Sigmoid colon (tissue), 7 donors: Measurements from ENCODE around the gene ZNF630. TPM values are rescaled to one million over a fixed set of nuclear protein-coding genes. Genes with fewer than 3 reads are reported as not detected.

Experiments
- DNase-seq: peaks from one replicate; pipeline ENCODE4 v3.0.0-alpha.2; 2019
- H3K27ac ChIP-seq, 4 donors: fragments of 200-600 bp; sonication (generic); one replicate each; pipeline ENCODE4 v1.5.1; 2016 to 2019; ENCODE audit warnings: mild to moderate bottlenecking in 1 of 4
- H3K27me3 ChIP-seq, 3 donors: fragments of 200-600 bp; sonication (generic); one replicate each; pipeline ENCODE4 v1.5.1; 2019; ENCODE audit warnings: mild to moderate bottlenecking in 1 of 3
- H3K36me3 ChIP-seq, 4 donors: fragments of 200-600 bp; sonication (generic); one replicate each; pipeline ENCODE4 v1.5.1; 2016 to 2019
- H3K4me1 ChIP-seq, 4 donors: fragments of 200-600 bp; sonication (generic); one replicate each; pipeline ENCODE4 v1.5.1; 2017 to 2019
- H3K4me3 ChIP-seq, 4 donors: fragments of 200-600 bp; sonication (generic); one replicate each; pipeline ENCODE4 v1.5.1; 2017 to 2019; ENCODE audit warnings: mild to moderate bottlenecking in 2 of 4, moderate library complexity in 1 of 4
- H3K9me3 ChIP-seq, 4 donors: fragments of 200-600 bp in 3 of 4; sonication (generic) in 3 of 4; one replicate each; pipeline versions ENCODE4 v1.5.1 to v1.6.1; 2013 to 2019
- EP300 ChIP-seq, 4 donors: sonication (generic); formaldehyde crosslinking; IDR thresholded peaks; one replicate each; pipeline ENCODE4 v1.6.1; 2017; ENCODE audit warnings: antibody characterized with exemption in 4 of 4
- POLR2A ChIP-seq, 2 donors: fragments of 450-650 bp; IDR thresholded peaks; one replicate each; pipeline ENCODE4 v1.6.1; 2016; ENCODE audit warnings: antibody characterized with exemption in 2 of 2, mild to moderate bottlenecking in 2 of 2, moderate library complexity in 2 of 2
- POLR2AphosphoS5 ChIP-seq, 4 donors: sonication (generic); formaldehyde crosslinking; IDR thresholded peaks; one replicate each; pipeline ENCODE4 v1.6.1; 2017; ENCODE audit warnings: antibody characterized with exemption in 4 of 4
- WGBS, 2 donors: extraction: QIAGEN DNeasy Blood & Tissue Kit; methylation state at CpG; one replicate each; pipeline ENCODE4 v1.1.7; 2013; 5-methylcytosine and 5-hydroxymethylcytosine counted together
- intact Hi-C: fragments of 100-400 bp; cut with DNase I; formaldehyde crosslinking; loops from one replicate; pipeline ENCODE4 v1.15.1; 2023
- polyA plus RNA-seq, 3 donors: library from polyadenylated mRNA; stranded (reverse); fragments of 200-250 nt; gene quantifications; one replicate each; pipeline ENCODE4 v1.2.3, GENCODE V29; 2013
- total RNA-seq, 4 donors: library from RNA; depleted of rRNA; stranded (reverse); fragments of >200 nt; gene quantifications; one replicate each; pipeline ENCODE4 v1.1.0, GENCODE V29; 2016
- TF ChIP-seq, protein P1 (sequence below), 4 experiments: fragments of 450-650 bp in 3 of 4; fragments of 200-600 bp in 1 of 4; IDR thresholded peaks; one replicate each; pipeline ENCODE4 v1.5.1; 2016 to 2019; ENCODE audit warnings: antibody characterized with exemption in 4 of 4, mild to moderate bottlenecking in 3 of 4, moderate library complexity in 2 of 4
- donor health status: healthy with polysubstance abuse.
- donor health status: Bipolar disorder and iron deficiency.
- donor health status: healthy.

The ZNF630 gene
- total and polyA plus RNA-seq, 7 donors = 1.4 to 7.5 (median 4.3) TPM

- no peaks in the 10 kb centered on the region for H3K36me3 ChIP-seq
- TF ChIP-seq POLR2AphosphoS5 (IDR thresholded peaks at IDR 0.05) (no peak), POLR2A (IDR thresholded peaks at IDR 0.05) (no peak), EP300 (IDR thresholded peaks at IDR 0.05) (no peak)
- TF ChIP-seq, protein P1, sequence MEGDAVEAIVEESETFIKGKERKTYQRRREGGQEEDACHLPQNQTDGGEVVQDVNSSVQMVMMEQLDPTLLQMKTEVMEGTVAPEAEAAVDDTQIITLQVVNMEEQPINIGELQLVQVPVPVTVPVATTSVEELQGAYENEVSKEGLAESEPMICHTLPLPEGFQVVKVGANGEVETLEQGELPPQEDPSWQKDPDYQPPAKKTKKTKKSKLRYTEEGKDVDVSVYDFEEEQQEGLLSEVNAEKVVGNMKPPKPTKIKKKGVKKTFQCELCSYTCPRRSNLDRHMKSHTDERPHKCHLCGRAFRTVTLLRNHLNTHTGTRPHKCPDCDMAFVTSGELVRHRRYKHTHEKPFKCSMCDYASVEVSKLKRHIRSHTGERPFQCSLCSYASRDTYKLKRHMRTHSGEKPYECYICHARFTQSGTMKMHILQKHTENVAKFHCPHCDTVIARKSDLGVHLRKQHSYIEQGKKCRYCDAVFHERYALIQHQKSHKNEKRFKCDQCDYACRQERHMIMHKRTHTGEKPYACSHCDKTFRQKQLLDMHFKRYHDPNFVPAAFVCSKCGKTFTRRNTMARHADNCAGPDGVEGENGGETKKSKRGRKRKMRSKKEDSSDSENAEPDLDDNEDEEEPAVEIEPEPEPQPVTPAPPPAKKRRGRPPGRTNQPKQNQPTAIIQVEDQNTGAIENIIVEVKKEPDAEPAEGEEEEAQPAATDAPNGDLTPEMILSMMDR (IDR thresholded peaks at IDR 0.05) = no peak
- H3K4me1 ChIP-seq = peaks cover 0 to 4% (median 0%) of the 10 kb centered on the region in 4 donors
- intact Hi-C loops = loop anchor here (10.0 kb wide), 1 partner anchor 403 kb away; the partner anchor contains the start of genes FTSJ1 and SLC38A5
- no peak for DNase-seq
- no peaks in the 10 kb centered on the region for H3K27me3 ChIP-seq
- 53 to 64% methylated on average over 9 of the region's 9 CpGs for WGBS, 2 donors
- no peaks in the 10 kb centered on the region for H3K9me3 ChIP-seq
- peak overlapping the region; percentile 79 to 82 (median 80) for H3K27ac ChIP-seq
- peak overlapping the region; percentile 58 to 69 (median 62) for H3K4me3 ChIP-seq
Measured at GRCh38 chrX:48071986-48072605, 656 bp upstream of the ZNF630 start.

DNA sequence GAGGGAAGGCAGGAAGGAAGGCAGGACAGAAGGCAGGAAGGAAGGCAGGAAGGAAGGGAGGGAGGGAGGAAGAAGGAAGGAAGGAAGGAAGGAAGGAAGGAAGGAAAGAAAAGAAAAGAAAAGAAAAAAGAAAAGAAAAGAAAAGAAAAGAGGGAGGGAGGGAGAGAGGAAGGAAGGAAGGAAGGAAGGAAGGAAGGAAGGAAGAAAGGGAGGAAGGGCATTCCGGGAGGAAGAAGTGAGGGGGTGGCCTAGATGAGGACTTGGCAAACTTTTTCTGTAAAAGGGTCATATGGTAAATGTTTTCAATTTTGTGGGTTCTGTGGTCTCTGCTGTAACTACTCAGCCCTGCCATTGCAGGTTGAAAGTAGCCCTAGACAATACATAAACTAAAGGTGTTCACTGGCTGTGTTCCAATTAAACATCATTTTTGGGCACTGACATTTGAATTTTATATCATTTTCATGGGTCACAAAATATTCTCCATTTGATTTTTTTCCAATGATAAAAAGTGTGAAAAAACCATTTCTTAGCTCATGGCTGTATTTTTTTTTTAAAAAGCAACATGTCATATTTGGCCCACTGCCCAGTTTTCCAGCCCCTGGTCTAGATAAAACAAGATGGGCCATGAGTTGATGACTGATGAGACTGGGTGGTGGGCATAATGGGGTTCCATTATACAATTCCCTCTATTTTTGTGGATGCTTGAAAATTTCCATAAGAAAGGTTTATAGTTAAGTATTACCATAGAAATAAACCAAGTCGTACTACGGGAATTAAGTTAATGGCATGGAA, 3.1 kb downstream of the ZNF630 start:
- no peaks in the 10 kb centered on the region for H3K27me3 ChIP-seq
- peaks cover 0 to 4% (median 0%) of the 10 kb centered on the region in 4 donors for H3K4me1 ChIP-seq
- 80 to 88% methylated on average over 3 of the region's 3 CpGs for WGBS, 2 donors
- DNase-seq = no peak
- H3K27ac ChIP-seq = no peak overlapping the region
- H3K9me3 ChIP-seq = no peaks in the 10 kb centered on the region
- TF ChIP-seq EP300 (IDR thresholded peaks at IDR 0.05) = no peak
- TF ChIP-seq, protein P1 (IDR thresholded peaks at IDR 0.05) = no peak
- TF ChIP-seq POLR2AphosphoS5 (IDR thresholded peaks at IDR 0.05) = no peak
- no peak for TF ChIP-seq POLR2A (IDR thresholded peaks at IDR 0.05)
- no peak overlapping the region for H3K4me3 ChIP-seq
- H3K36me3 ChIP-seq = peaks cover 0 to 8% (median 0%) of the 10 kb centered on the region in 4 donors
- intact Hi-C loops = no loop called here

DNA sequence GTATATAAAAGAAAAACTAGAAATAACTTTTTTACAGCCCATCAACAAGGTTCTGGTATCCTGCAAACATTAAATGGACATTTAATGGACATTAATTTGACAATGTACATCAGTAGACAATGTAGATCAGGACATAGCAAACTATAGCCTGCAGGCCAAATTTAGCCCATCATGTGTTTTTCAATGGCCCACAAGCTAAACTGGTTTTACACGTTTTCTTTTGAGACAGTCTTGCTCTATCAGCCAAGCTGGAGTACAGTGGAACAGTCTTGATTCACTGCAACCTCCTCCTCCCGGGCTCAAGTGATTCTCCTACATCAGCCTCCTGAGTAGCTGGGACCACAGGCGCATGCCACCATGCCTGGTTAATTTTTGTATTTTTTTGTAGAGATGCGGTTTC, 7.2 kb downstream of the ZNF630 start:
- TF ChIP-seq, protein P1 (IDR thresholded peaks at IDR 0.05) = no peak
- TF ChIP-seq EP300 (IDR thresholded peaks at IDR 0.05) (no peak), POLR2A (IDR thresholded peaks at IDR 0.05) (no peak), POLR2AphosphoS5 (IDR thresholded peaks at IDR 0.05) (no peak)
- 87 to 89% methylated on average over 4 of the region's 4 CpGs for WGBS, 2 donors
- H3K36me3 ChIP-seq = peaks cover 0 to 39% (median 2%) of the 10 kb centered on the region in 4 donors
- H3K9me3 ChIP-seq = peaks cover 0 to 3% (median 0%) of the 10 kb centered on the region in 4 donors
- no peak overlapping the region for H3K27ac ChIP-seq
- DNase-seq = no peak
- intact Hi-C loops = no loop called here
- H3K4me3 ChIP-seq = no peak overlapping the region
- no peaks in the 10 kb centered on the region for H3K27me3 ChIP-seq
- no peaks in the 10 kb centered on the region for H3K4me1 ChIP-seq

DNA sequence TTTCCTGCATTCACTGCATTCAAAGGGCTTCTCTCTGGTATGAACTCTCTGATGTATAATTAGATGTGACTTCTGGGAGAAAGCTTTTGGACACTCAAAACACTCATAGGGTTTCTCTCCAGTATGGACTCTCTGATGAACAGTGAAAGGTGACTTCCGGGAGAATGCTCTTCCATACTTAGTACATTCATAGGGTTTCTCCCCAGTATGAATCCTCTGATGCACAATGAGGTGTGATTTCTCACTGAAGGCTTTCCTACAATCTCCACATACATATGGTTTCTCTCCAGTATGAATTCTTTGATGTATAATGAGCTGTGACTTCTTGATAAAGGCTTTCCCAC, 12.2 kb downstream of the ZNF630 start:
- Histone ChIP-seq H3K4me1 (no peaks in the 10 kb centered on the region), H3K4me3 (no peak overlapping the region), H3K27me3 (no peaks in the 10 kb centered on the region), H3K36me3 (peaks cover 0 to 44% (median 4%) of the 10 kb centered on the region in 4 donors), H3K27ac (no peak overlapping the region), H3K9me3 (peaks cover 0 to 3% (median 0%) of the 10 kb centered on the region in 4 donors)
- TF ChIP-seq, protein P1 (IDR thresholded peaks at IDR 0.05) = no peak
- DNase-seq = no peak
- intact Hi-C loops = no loop called here
- WGBS, 2 donors = 91 to 96% methylated on average over 1 of the region's 1 CpG
